NCI-H345 (cell line): ENCODE results near the gene PYDC1.

Source experiments
- DNase-seq: peaks from one replicate; lab custom pipeline; 2025; lab: John Stamatoyannopoulos, UW

Gene PYDC1

DNA sequence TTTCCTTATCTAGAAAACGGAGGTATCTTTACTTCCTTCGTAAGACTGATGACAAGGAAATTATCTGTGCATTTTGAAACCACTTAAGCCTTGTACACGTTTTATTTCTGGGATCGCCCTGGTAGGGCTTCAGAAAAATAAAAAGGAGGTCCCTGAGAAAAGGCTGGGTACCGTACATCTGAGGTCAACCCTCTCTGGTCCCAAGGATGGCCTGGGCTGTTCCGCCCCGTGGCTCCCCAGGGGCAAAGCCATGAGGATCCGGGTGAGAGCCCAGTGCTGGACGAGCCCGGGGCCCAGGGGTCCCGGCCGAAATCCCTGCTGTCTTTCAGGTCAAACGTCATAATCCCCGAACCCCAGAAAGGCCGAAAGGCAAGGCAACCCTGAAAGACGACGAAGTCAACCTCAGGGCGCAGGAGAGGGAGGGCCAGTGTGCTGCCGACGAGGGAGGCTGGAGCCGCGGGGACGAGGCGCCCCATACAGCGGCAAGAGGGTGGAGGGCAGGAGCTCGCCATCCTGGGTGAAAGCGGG is 37.7 kb downstream of the PYDC1 start:
- DNase-seq: no peak

GRCh38 chr16:31177136-31177535 is 39.8 kb downstream of the PYDC1 start:
- DNase-seq: no peak

DNA sequence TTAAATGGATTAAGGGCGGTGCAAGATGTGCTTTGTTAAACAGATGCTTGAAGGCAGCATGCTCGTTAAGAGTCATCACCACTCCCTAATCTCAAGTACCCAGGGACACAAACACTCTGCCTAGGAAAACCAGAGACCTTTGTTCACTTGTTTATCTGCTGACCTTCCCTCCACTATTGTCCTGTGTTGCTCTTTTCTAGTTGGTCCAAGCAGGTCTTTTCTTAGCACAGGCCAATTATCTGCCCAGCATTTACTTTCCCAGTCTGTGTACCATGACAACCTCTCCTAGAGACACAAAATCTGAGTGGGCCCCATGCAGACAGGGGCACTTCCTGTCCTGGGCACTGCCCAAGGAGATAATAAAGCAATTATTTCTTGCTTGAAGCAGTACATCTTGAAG is 46.9 kb downstream of the PYDC1 start:
- DNase-seq: peak; percentile 7

DNA sequence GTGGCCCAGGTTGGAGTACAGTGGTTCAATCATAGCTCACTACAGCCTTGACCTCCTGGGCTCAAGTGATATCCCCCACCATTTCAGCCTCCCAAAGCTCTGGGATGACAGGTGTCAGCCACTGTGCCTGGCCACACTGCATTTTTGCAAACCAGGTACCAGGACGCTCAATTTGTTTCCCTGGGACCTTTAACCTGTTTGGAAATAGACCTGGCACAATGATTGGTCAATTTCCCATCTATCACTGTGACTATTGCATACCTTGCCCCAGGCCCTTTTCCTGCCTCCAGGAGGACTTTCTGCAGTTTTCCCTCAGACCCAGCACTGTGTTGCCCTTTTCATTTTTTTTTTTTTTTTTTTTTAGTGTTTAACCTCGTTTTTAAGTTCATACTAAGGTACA is 48.1 kb downstream of the PYDC1 start:
- no peak for DNase-seq

- DNase-seq: no peak
Observed at GRCh38 chr16:31167315-31167714, 49.6 kb downstream of the PYDC1 start.
